SW 1271 (cell line): ENCODE data around the gene RGS1.

Source experiments
- DNase-seq, 2 experiments: peaks; one replicate each; lab custom pipeline; 2025; lab: John Stamatoyannopoulos, UW

The RGS1 gene

GRCh38 chr1:192620071-192620635, 44.6 kb downstream of the RGS1 start:
- no peak for DNase-seq

- no peak for DNase-seq
Measured at GRCh38 chr1:192626366-192627179, 51.0 kb downstream of the RGS1 start.

- no peak for DNase-seq
Measured at GRCh38 chr1:192627901-192628300, 52.3 kb downstream of the RGS1 start.

- DNase-seq: no peak
Measured at GRCh38 chr1:192628396-192629057, 53.0 kb downstream of the RGS1 start.

GRCh38 chr1:192629612-192630011, 54.0 kb downstream of the RGS1 start:
- no peak for DNase-seq
